HG03045 (cell line): ENCODE results near the gene TSPYL6.

Experiments
- ATAC-seq: cut with Tn5 transposase; IDR thresholded peaks from one replicate; pipeline ENCODE4 v1.9.1; 2021; ENCODE audit warnings: mild to moderate bottlenecking, moderate library complexity; ENCODE audit not compliant: unreplicated experiment

The TSPYL6 gene

DNA sequence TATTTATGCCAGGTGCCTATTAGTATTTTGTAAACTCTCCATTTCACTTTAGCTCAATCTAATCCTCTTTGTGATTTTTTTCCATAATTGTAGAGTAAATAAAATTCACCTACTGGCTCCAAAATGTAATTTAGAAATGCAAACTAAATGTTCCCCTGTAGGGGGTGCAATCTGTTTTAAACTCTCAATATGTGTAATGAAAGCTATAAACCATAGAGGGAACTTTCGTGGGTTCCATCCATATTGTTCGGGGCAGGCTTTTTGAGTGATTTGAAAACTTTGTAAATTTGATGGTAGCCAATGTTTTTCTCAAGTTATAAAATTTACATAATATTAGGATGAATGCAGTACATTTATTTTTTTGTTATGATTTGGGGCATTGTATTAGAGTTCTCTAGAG is 49.4 kb downstream of the TSPYL6 start:
- ATAC-seq, result no peak

DNA sequence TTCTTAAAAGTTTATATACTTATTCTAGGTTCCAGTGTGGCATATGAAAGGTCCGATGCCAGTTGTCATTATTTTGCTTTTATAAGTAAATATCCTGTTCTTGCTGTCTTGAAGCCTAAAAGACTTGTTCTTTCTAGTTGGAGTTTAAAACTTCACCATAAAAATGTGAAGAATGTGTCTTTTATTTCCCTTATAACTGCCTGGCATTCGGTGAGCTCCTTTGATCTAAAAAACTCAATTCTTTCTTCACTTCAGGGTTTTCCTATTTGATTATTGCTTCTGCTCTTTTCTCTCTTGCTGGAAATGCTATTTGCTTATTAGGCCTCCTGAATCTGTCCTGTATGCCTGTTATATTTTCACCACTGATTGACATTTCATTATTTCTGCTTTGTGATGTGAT is 51.6 kb downstream of the TSPYL6 start:
- no peak for ATAC-seq
